HL-60 (cell line): ENCODE results near the gene LRRC4B.

ENCODE experiments used
- CTCF ChIP-seq: IDR thresholded peaks from one replicate; pipeline ENCODE4 v1.5.1; 2011; ENCODE audit warnings: low read length, control low read depth, inconsistent platforms; ENCODE audit not compliant: insufficient read depth
- GABPA ChIP-seq: IDR thresholded peaks from 2 replicates; pipeline ENCODE4 v1.6.1; 2012; ENCODE audit warnings: low read depth
- POLR2AphosphoS5 ChIP-seq: IDR thresholded peaks from 2 replicates; pipeline ENCODE4 v1.6.1; 2012; ENCODE audit warnings: low read depth
- SPI1 ChIP-seq: IDR thresholded peaks from 2 replicates; pipeline ENCODE4 v1.6.1; 2012; ENCODE audit warnings: low read depth, mild to moderate bottlenecking, borderline replicate concordance
- TF ChIP-seq, protein P1 (sequence below): IDR thresholded peaks from 2 replicates; pipeline ENCODE4 v1.6.1; 2012; ENCODE audit warnings: low read depth; ENCODE audit not compliant: insufficient replicate concordance

- TF ChIP-seq CTCF (no peak), POLR2AphosphoS5 (no peak), GABPA (no peak), SPI1 (no peak)
- TF ChIP-seq, protein P1, sequence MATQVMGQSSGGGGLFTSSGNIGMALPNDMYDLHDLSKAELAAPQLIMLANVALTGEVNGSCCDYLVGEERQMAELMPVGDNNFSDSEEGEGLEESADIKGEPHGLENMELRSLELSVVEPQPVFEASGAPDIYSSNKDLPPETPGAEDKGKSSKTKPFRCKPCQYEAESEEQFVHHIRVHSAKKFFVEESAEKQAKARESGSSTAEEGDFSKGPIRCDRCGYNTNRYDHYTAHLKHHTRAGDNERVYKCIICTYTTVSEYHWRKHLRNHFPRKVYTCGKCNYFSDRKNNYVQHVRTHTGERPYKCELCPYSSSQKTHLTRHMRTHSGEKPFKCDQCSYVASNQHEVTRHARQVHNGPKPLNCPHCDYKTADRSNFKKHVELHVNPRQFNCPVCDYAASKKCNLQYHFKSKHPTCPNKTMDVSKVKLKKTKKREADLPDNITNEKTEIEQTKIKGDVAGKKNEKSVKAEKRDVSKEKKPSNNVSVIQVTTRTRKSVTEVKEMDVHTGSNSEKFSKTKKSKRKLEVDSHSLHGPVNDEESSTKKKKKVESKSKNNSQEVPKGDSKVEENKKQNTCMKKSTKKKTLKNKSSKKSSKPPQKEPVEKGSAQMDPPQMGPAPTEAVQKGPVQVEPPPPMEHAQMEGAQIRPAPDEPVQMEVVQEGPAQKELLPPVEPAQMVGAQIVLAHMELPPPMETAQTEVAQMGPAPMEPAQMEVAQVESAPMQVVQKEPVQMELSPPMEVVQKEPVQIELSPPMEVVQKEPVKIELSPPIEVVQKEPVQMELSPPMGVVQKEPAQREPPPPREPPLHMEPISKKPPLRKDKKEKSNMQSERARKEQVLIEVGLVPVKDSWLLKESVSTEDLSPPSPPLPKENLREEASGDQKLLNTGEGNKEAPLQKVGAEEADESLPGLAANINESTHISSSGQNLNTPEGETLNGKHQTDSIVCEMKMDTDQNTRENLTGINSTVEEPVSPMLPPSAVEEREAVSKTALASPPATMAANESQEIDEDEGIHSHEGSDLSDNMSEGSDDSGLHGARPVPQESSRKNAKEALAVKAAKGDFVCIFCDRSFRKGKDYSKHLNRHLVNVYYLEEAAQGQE = no peak
Measured at GRCh38 chr19:50480281-50481111, 87.7 kb downstream of the LRRC4B start.
